Endothelial cell of umbilical vein (primary cell): ENCODE results near the gene CIAO3. TPM values are rescaled to one million over a fixed set of nuclear protein-coding genes. Genes with fewer than 3 reads are reported as not detected.

Experiments
- BruUV-seq: library from RNA; stranded (reverse); fragments of 400-500 nt; replicated peaks from 2 replicates; lab custom pipeline; 2021; lab: Mats Ljungman, UMichigan
- CTCF ChIA-PET: fragments of 300-600, 350-600 bp; sonication (Branson Sonifier 250); formaldehyde crosslinking; loops from one replicate; lab custom pipeline; 2021; ENCODE audit warnings: antibody characterized with exemption, inconsistent platforms; lab: Charles Lee
- POLR2A ChIA-PET: fragments of 300-600, 350-600 bp; sonication (Branson Sonifier 250); formaldehyde crosslinking; loops from one replicate; lab custom pipeline; 2021; ENCODE audit warnings: antibody characterized with exemption, inconsistent platforms; lab: Charles Lee
- DNase-seq: peaks from one replicate; pipeline ENCODE4 v3.0.0-alpha.2; 2011; ENCODE audit warnings: low read depth, low spot score
- FAIRE-seq: peaks from 2 replicates; lab custom pipeline; 2011; peaks lifted over from hg19 to GRCh38; lab: Jason Lieb, UNC
- H2AFZ ChIP-seq: 2 replicates; pipeline ENCODE4 v1.6.0; 2012; ENCODE audit warnings: low read depth, low read length, control low read depth, inconsistent platforms
- H3K27ac ChIP-seq: 2 replicates; pipeline ENCODE4 v1.5.1; 2011; ENCODE audit warnings: low read depth, mild to moderate bottlenecking, control low read depth, low read length, moderate library complexity; ENCODE audit not compliant: insufficient read depth
- H3K27me3 ChIP-seq, 2 experiments: 2 replicates each; pipeline versions ENCODE4 v1.6.0 to v1.6.1; 2011; ENCODE audit warnings: low read length in 2 of 2, mixed read lengths in 1 of 2; ENCODE audit not compliant: control insufficient read depth in 2 of 2, insufficient read depth in 2 of 2
- H3K36me3 ChIP-seq, 2 experiments: 2 replicates in 1 of 2; 3 replicates in 1 of 2; pipeline ENCODE4 v1.5.1; 2011; ENCODE audit warnings: low read length in 2 of 2, mild to moderate bottlenecking in 1 of 2, moderate library complexity in 1 of 2; ENCODE audit not compliant: control insufficient read depth in 2 of 2, insufficient read depth in 2 of 2; ENCODE audit errors: extremely low read depth in 1 of 2
- H3K4me1 ChIP-seq: 3 replicates; pipeline ENCODE4 v1.5.1; 2011; ENCODE audit warnings: mild to moderate bottlenecking, low read length; ENCODE audit not compliant: control insufficient read depth, insufficient read depth; ENCODE audit errors: extremely low read depth
- H3K4me2 ChIP-seq: 2 replicates; pipeline ENCODE4 v1.6.1; 2011; ENCODE audit warnings: low read length, control low read depth, mixed read lengths; ENCODE audit not compliant: insufficient read depth
- H3K4me3 ChIP-seq, 3 experiments: fragments of 200-600 bp in 1 of 3; sonication (generic), shearing (Covaris generic) in 1 of 3; replicated peaks in 1 of 3; 2 replicates each; pipeline ENCODE4 v1.5.1; 2011 to 2016; ENCODE audit warnings: control low read depth in 3 of 3, low read length in 3 of 3, mild to moderate bottlenecking in 2 of 3, inconsistent platforms in 1 of 3, low read depth in 1 of 3, moderate library complexity in 1 of 3; ENCODE audit not compliant: insufficient read depth in 1 of 3
- H3K79me2 ChIP-seq: 2 replicates; pipeline ENCODE4 v1.6.0; 2012; ENCODE audit warnings: low read length, inconsistent platforms; ENCODE audit not compliant: control insufficient read depth, insufficient read depth
- H3K9ac ChIP-seq: replicated peaks from 2 replicates; pipeline ENCODE3; 2011; ENCODE audit warnings: low read length, control low read depth; ENCODE audit not compliant: insufficient read depth; ENCODE audit errors: extremely low read depth
- H3K9me1 ChIP-seq: replicated peaks from 3 replicates; pipeline ENCODE4 v1.6.0; 2011; ENCODE audit warnings: mild to moderate bottlenecking, low read length; ENCODE audit not compliant: control insufficient read depth, insufficient read depth; ENCODE audit errors: extremely low read depth
- H3K9me3 ChIP-seq: replicated peaks from 2 replicates; pipeline ENCODE4 v1.5.1; 2012; ENCODE audit warnings: low read length, inconsistent platforms; ENCODE audit not compliant: control insufficient read depth, insufficient read depth
- H4K20me1 ChIP-seq: replicated peaks from 2 replicates; pipeline ENCODE3; 2011; ENCODE audit warnings: mild to moderate bottlenecking, low read length; ENCODE audit not compliant: control insufficient read depth, insufficient read depth; ENCODE audit errors: extremely low read depth
- EZH2 ChIP-seq: IDR thresholded peaks from 2 replicates; pipeline ENCODE4 v1.6.1; 2012; ENCODE audit warnings: borderline replicate concordance, low read depth, mild to moderate bottlenecking, moderate library complexity, low read length, inconsistent platforms; ENCODE audit not compliant: severe bottlenecking
- FOS ChIP-seq: IDR thresholded peaks from 2 replicates; pipeline ENCODE4 v1.6.1; 2011; ENCODE audit warnings: mild to moderate bottlenecking, low read length, moderate library complexity, borderline replicate concordance; ENCODE audit not compliant: insufficient read depth
- GATA2 ChIP-seq: IDR thresholded peaks from 2 replicates; pipeline ENCODE4 v1.7.0; 2011; ENCODE audit warnings: low read depth, mild to moderate bottlenecking, moderate library complexity, mixed read lengths, low read length; ENCODE audit not compliant: insufficient read length, insufficient read depth
- JUN ChIP-seq: IDR thresholded peaks from 2 replicates; pipeline ENCODE4 v1.6.1; 2011; ENCODE audit warnings: borderline replicate concordance, low read depth; ENCODE audit not compliant: insufficient read length, insufficient read depth
- MYC ChIP-seq: IDR thresholded peaks from one replicate; pipeline ENCODE4 v1.6.1; 2011; ENCODE audit warnings: mild to moderate bottlenecking, low read depth, low read length
- POLR2A ChIP-seq: IDR thresholded peaks from 2 replicates; pipeline ENCODE4 v1.6.1; 2012; ENCODE audit warnings: low read depth, mild to moderate bottlenecking, control low read depth, low read length
- POLR2AphosphoS5 ChIP-seq: IDR thresholded peaks from 2 replicates; pipeline ENCODE4 v1.6.1; 2012; ENCODE audit warnings: low read depth, mild to moderate bottlenecking, control low read depth, low read length, moderate library complexity; ENCODE audit not compliant: insufficient read depth
- dilution Hi-C: fragments of 300-500 bp; cut with MboI; formaldehyde crosslinking; loops from one replicate; pipeline ENCODE4 v1.15.0; 2019; ENCODE audit warnings: low sequenced_read_pairs; ENCODE audit not compliant: extremely low pct_ligation_motif_present
- intact Hi-C: fragments of 100-400 bp; cut with micrococcal nuclease; formaldehyde crosslinking; loops from one replicate; pipeline ENCODE4 v1.10.0; 2022
- polyA plus RNA-seq, 4 experiments: library from polyadenylated mRNA; depleted of rRNA in 3 of 4; stranded (reverse) in 3 of 4; unstranded in 1 of 4; fragments of >200 nt; gene quantifications; 2 replicates each; pipeline versions ENCODE4 v1.2.1 to v1.2.3, GENCODE V29; 2011 to 2012; ENCODE audit warnings: missing spikeins in 1 of 4
- total RNA-seq: library from RNA; stranded (reverse); gene quantifications from 2 replicates; pipeline ENCODE4 v1.2.3, GENCODE V29; 2021
- TF ChIP-seq, protein P1 (sequence below): IDR thresholded peaks from 2 replicates; pipeline ENCODE4 v1.6.1; 2011; ENCODE audit not compliant: insufficient read depth, insufficient read length
- TF ChIP-seq, protein P2 (sequence below), 2 donors: IDR thresholded peaks; 1 replicate in 1 of 2; 2 replicates in 1 of 2; pipeline ENCODE4 v1.5.1; 2011; ENCODE audit warnings: low read length in 2 of 2, mild to moderate bottlenecking in 2 of 2, moderate library complexity in 2 of 2, control low read depth in 1 of 2, inconsistent platforms in 1 of 2, low read depth in 1 of 2; ENCODE audit not compliant: insufficient read depth in 1 of 2; ENCODE audit errors: extremely low read depth in 1 of 2

The CIAO3 gene
- total and polyA plus RNA-seq, 2 donors (not counting 3 experiments of a cell fraction or from before 2014, with no cell fraction given), result 23.1 to 33.8 TPM

DNA sequence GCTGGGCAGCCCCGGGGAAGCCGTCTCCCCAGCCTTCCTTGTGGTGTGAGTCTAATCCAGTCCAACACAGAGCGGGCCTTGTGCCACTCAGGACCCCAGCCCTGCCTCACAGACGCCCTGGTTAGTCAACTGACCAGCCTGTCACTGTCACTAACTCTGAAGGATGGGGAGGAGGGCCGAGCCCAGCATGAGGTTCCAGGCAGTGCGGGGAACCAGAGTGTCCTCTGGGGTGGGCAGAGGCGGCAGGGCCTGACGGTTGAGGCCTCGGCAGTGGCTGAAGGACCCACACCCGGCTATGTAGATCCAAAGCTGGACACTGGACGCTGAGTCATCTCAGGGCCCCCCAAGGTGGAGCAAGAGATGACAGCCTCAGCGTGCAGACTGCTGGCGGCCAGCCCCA is 38.8 kb upstream of the CIAO3 start:
- H3K9me1 ChIP-seq, result no peaks in the 10 kb centered on the region
- no peaks in the 10 kb centered on the region for H3K36me3 ChIP-seq
- FAIRE-seq, result no peak
- TF ChIP-seq POLR2AphosphoS5 (no peak), MYC (no peak), POLR2A (no peak), GATA2 (no peak), JUN (no peak), FOS (no peak), EZH2 (no peak)
- TF ChIP-seq, protein P1, sequence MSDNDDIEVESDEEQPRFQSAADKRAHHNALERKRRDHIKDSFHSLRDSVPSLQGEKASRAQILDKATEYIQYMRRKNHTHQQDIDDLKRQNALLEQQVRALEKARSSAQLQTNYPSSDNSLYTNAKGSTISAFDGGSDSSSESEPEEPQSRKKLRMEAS, result no peak
- TF ChIP-seq, protein P2, sequence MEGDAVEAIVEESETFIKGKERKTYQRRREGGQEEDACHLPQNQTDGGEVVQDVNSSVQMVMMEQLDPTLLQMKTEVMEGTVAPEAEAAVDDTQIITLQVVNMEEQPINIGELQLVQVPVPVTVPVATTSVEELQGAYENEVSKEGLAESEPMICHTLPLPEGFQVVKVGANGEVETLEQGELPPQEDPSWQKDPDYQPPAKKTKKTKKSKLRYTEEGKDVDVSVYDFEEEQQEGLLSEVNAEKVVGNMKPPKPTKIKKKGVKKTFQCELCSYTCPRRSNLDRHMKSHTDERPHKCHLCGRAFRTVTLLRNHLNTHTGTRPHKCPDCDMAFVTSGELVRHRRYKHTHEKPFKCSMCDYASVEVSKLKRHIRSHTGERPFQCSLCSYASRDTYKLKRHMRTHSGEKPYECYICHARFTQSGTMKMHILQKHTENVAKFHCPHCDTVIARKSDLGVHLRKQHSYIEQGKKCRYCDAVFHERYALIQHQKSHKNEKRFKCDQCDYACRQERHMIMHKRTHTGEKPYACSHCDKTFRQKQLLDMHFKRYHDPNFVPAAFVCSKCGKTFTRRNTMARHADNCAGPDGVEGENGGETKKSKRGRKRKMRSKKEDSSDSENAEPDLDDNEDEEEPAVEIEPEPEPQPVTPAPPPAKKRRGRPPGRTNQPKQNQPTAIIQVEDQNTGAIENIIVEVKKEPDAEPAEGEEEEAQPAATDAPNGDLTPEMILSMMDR (IDR thresholded peaks at IDR 0.05; ENCODE audit: extremely low read depth in 1 of 2, insufficient read depth in 1 of 2, low read depth in 1 of 2, low read length in 2 of 2), result no peak
- dilution Hi-C loops, result no loop called here
- H3K27me3 ChIP-seq, result no peaks in the 10 kb centered on the region
- H3K4me1 ChIP-seq, result no peaks in the 10 kb centered on the region
- no peak overlapping the region for H2AFZ ChIP-seq
- H3K9me3 ChIP-seq, result no peaks in the 10 kb centered on the region
- intact Hi-C loops, result no loop called here
- no peak overlapping the region for H3K27ac ChIP-seq
- H3K79me2 ChIP-seq, result no peaks in the 10 kb centered on the region
- BruUV-seq, result no TSS peak
- DNase-seq, result no peak
- CTCF ChIA-PET, result no interaction called here
- H3K9ac ChIP-seq, result no peak overlapping the region
- H4K20me1 ChIP-seq, result no peaks in the 10 kb centered on the region
- POLR2A ChIA-PET, result no interaction called here
- no peak overlapping the region for H3K4me2 ChIP-seq
- H3K4me3 ChIP-seq, result no peak overlapping the region
